Fibroblast of lung (primary cell): ENCODE data around the gene NSUN3. TPM values are rescaled to one million over a fixed set of nuclear protein-coding genes. Genes with fewer than 3 reads are reported as not detected.

Experiments
- DNase-seq, 2 donors: peaks; one replicate each; pipeline versions ENCODE4 v3.0.0 to v3.0.0-alpha.2; 2010; ENCODE audit warnings: low read depth in 2 of 2
- H2AFZ ChIP-seq: 2 replicates; pipeline ENCODE4 v1.5.1; 2012; ENCODE audit warnings: low read length, control low read depth, inconsistent platforms
- H3K27ac ChIP-seq: 2 replicates; pipeline ENCODE4 v1.5.1; 2011; ENCODE audit warnings: low read length, control low read depth; ENCODE audit not compliant: insufficient read depth
- H3K27me3 ChIP-seq: 2 replicates; pipeline ENCODE4 v1.5.1; 2011; ENCODE audit warnings: mild to moderate bottlenecking, low read length; ENCODE audit not compliant: control insufficient read depth, insufficient read depth
- H3K36me3 ChIP-seq: 2 replicates; pipeline ENCODE4 v1.5.1; 2011; ENCODE audit warnings: low read length; ENCODE audit not compliant: control insufficient read depth, insufficient read depth
- H3K4me1 ChIP-seq: 2 replicates; pipeline ENCODE4 v1.5.1; 2011; ENCODE audit warnings: low read length; ENCODE audit not compliant: control insufficient read depth, insufficient read depth; ENCODE audit errors: extremely low read depth
- H3K4me2 ChIP-seq: 2 replicates; pipeline ENCODE4 v1.5.1; 2011; ENCODE audit warnings: low read length, control low read depth; ENCODE audit not compliant: insufficient read depth; ENCODE audit errors: extremely low read depth
- H3K4me3 ChIP-seq, 4 experiments: fragments of 200-600 bp in 1 of 4; sonication (generic) in 1 of 4; replicated peaks in 1 of 4; 2 replicates each; pipeline ENCODE4 v1.5.1; 2011 to 2016; ENCODE audit warnings: low read length in 4 of 4, low read depth in 3 of 4, mild to moderate bottlenecking in 3 of 4, control low read depth in 2 of 4, inconsistent platforms in 1 of 4, mixed read lengths in 1 of 4; ENCODE audit not compliant: insufficient read depth in 1 of 4; ENCODE audit errors: control extremely low read depth in 1 of 4
- H3K79me2 ChIP-seq: 2 replicates; pipeline ENCODE4 v1.5.1; 2012; ENCODE audit warnings: mild to moderate bottlenecking, low read length, inconsistent platforms; ENCODE audit not compliant: control insufficient read depth, insufficient read depth
- H3K9ac ChIP-seq: 2 replicates; pipeline ENCODE4 v1.5.1; 2011; ENCODE audit warnings: mild to moderate bottlenecking, low read length, control low read depth; ENCODE audit not compliant: insufficient read depth
- H3K9me3 ChIP-seq: 2 replicates; pipeline ENCODE4 v1.5.1; 2012; ENCODE audit warnings: low read depth, low read length; ENCODE audit not compliant: control insufficient read depth, insufficient read depth
- H4K20me1 ChIP-seq: 2 replicates; pipeline ENCODE4 v1.5.1; 2011; ENCODE audit warnings: low read length; ENCODE audit not compliant: control insufficient read depth, insufficient read depth; ENCODE audit errors: extremely low read depth
- EZH2 ChIP-seq: IDR thresholded peaks from 2 replicates; pipeline ENCODE4 v1.5.1; 2012; ENCODE audit warnings: low read length, control low read depth, mild to moderate bottlenecking; ENCODE audit errors: missing control alignments
- polyA plus RNA-seq, 2 donors: library from polyadenylated mRNA; depleted of rRNA in 1 of 2; stranded (reverse) in 1 of 2; unstranded in 1 of 2; fragments of >200 nt; gene quantifications; 2 replicates each; pipeline ENCODE4 v1.2.1, GENCODE V29; 2011 to 2012; ENCODE audit warnings: missing spikeins in 1 of 2
- total RNA-seq: library from RNA; depleted of rRNA; stranded (reverse); fragments of >200 nt; gene quantifications from 2 replicates; pipeline ENCODE4 v1.2.1, GENCODE V29; 2014
- TF ChIP-seq, protein P1 (sequence below), 2 donors: IDR thresholded peaks in 1 of 2; conservative IDR thresholded peaks in 1 of 2; 1 replicate in 1 of 2; 2 replicates in 1 of 2; pipeline ENCODE4 v1.5.1; 2011 to 2012; ENCODE audit warnings: low read length in 2 of 2, control low read depth in 1 of 2, inconsistent platforms in 1 of 2, low read depth in 1 of 2, mild to moderate bottlenecking in 1 of 2

Gene NSUN3
- total and polyA plus RNA-seq, 2 donors (not counting 1 experiment from before 2014, with no cell fraction given): 6.2 to 23.1 TPM

- Histone ChIP-seq H3K36me3 (no peaks in the 10 kb centered on the region), H3K4me1 (no peaks in the 10 kb centered on the region), H3K4me3 (peak overlapping the region in 2 of 4 experiments; percentile 3 to 7), H3K27ac (no peak overlapping the region), H3K27me3 (no peaks in the 10 kb centered on the region), H3K9me3 (no peaks in the 10 kb centered on the region), H3K9ac (no peak overlapping the region), H3K79me2 (peaks cover 15% of the 10 kb centered on the region), H3K4me2 (no peak overlapping the region), H4K20me1 (no peaks in the 10 kb centered on the region), H2AFZ (no peak overlapping the region)
- TF ChIP-seq, protein P1, sequence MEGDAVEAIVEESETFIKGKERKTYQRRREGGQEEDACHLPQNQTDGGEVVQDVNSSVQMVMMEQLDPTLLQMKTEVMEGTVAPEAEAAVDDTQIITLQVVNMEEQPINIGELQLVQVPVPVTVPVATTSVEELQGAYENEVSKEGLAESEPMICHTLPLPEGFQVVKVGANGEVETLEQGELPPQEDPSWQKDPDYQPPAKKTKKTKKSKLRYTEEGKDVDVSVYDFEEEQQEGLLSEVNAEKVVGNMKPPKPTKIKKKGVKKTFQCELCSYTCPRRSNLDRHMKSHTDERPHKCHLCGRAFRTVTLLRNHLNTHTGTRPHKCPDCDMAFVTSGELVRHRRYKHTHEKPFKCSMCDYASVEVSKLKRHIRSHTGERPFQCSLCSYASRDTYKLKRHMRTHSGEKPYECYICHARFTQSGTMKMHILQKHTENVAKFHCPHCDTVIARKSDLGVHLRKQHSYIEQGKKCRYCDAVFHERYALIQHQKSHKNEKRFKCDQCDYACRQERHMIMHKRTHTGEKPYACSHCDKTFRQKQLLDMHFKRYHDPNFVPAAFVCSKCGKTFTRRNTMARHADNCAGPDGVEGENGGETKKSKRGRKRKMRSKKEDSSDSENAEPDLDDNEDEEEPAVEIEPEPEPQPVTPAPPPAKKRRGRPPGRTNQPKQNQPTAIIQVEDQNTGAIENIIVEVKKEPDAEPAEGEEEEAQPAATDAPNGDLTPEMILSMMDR (conservative IDR thresholded peaks at IDR 0.05 in 1 of 2, IDR thresholded peaks at IDR 0.05 in 1 of 2; ENCODE audit: low read depth in 1 of 2, low read length in 2 of 2): no peak
- no peak for TF ChIP-seq EZH2
- no peak for DNase-seq
Observed at GRCh38 chr3:94065122-94065521, 2.3 kb downstream of the NSUN3 start.

DNA sequence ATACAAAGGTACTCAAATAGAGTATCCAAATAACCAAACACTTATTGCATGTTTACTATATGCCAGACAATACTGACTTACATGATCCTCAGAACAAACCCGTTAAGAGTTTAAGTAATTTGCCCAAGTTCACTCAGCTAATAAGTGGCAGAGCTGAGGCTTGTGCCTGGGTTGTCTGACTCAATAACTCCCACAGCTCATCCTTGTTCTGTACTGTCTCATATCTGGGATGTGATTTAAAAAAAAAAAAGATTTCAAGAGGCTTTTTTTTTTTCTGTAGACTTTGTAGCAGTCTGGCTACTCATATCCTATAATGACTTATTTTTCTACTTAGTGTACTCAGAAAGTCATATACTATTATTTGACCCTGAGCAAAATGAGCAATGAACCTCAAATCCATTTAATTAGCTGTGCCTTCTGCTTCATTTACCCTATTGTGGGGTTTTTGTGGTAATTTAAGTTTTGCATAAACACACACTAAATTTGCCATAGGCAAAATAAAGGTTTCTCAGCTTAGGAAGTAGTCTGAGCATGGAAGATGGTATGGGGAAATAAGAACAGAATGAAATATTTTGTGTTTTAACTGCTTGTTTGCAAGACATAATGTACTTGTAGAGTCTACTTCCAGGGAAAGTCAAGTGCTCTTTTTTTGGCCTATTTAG lies 3.1 kb downstream of the NSUN3 start:
- no peak overlapping the region for H3K9ac ChIP-seq
- TF ChIP-seq EZH2: no peak
- TF ChIP-seq, protein P1 (conservative IDR thresholded peaks at IDR 0.05 in 1 of 2, IDR thresholded peaks at IDR 0.05 in 1 of 2; ENCODE audit: low read depth in 1 of 2, low read length in 2 of 2): no peak
- H3K27ac ChIP-seq: no peak overlapping the region
- H3K79me2 ChIP-seq: peaks cover 15% of the 10 kb centered on the region
- H3K36me3 ChIP-seq: no peaks in the 10 kb centered on the region
- H3K27me3 ChIP-seq: no peaks in the 10 kb centered on the region
- no peaks in the 10 kb centered on the region for H4K20me1 ChIP-seq
- H2AFZ ChIP-seq: no peak overlapping the region
- H3K9me3 ChIP-seq: no peaks in the 10 kb centered on the region
- H3K4me1 ChIP-seq: no peaks in the 10 kb centered on the region
- no peak overlapping the region for H3K4me3 ChIP-seq
- no peak for DNase-seq
- no peak overlapping the region for H3K4me2 ChIP-seq

DNA sequence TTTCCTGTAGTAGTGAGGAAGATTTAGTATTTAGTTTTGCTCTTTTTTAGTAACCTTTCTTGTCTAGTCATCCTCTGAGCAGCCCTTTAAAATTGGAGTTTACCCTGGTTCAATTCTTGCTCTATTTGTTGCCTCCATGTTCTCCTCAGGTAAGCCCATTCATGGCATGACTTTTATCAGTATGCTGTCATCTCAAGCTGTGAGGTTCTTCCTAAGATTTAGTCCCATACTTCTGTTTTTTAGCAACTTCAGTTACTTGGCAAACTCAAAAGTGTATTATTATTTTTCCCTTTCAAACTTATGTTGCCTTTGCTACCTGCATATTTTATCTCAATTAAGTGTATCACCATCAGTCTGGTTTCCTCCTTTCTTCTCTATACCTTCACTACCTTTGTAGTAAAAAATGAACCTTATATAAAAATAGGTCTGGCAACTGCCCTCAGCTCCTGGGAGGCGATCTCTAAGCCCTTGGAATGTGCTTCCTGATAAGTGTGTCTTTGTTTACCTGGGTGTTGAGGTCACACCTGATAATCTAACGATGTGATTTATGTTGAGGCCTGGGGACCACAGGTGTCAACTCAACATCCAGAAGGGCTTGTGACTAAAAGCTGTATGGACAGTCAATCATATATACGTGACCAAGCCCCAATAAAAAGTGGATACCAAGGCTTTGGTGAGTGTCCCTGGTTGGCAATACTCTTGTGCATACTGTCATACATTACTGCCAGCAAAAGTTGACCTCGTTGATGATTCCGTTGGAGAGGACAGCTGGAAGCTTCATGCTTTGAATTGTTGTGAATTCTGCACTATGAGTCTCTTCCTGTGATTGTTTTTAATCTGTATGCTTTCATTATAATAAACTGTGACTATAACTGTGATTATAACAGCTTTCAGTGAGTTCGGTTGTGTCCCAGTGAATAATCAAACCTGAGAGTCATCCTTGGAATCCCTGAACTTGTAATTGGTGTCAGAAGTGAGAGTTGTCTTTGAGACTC lies 3.9 kb downstream of the NSUN3 start:
- Histone ChIP-seq H3K27me3 (no peaks in the 10 kb centered on the region), H3K27ac (no peak overlapping the region), H3K4me1 (no peaks in the 10 kb centered on the region), H3K36me3 (no peaks in the 10 kb centered on the region), H3K4me3 (no peak overlapping the region), H4K20me1 (no peaks in the 10 kb centered on the region), H3K9me3 (no peaks in the 10 kb centered on the region), H3K9ac (no peak overlapping the region), H2AFZ (no peak overlapping the region), H3K4me2 (no peak overlapping the region), H3K79me2 (peaks cover 15% of the 10 kb centered on the region)
- DNase-seq: no peak
- TF ChIP-seq EZH2: no peak
- TF ChIP-seq, protein P1 (conservative IDR thresholded peaks at IDR 0.05 in 1 of 2, IDR thresholded peaks at IDR 0.05 in 1 of 2; ENCODE audit: low read depth in 1 of 2, low read length in 2 of 2): no peak
